Measurements from ENCODE around the gene CFAP20.

Gene CFAP20

GRCh38 chr16:58124601-58124915 is 4.6 kb downstream of the CFAP20 start:
- no peak for DNase-seq (ENCODE audit: low read depth in 2 of 2)

GRCh38 chr16:58123896-58124600 is 5.1 kb downstream of the CFAP20 start:
- no peak for DNase-seq (ENCODE audit: low read depth in 2 of 2)

DNA sequence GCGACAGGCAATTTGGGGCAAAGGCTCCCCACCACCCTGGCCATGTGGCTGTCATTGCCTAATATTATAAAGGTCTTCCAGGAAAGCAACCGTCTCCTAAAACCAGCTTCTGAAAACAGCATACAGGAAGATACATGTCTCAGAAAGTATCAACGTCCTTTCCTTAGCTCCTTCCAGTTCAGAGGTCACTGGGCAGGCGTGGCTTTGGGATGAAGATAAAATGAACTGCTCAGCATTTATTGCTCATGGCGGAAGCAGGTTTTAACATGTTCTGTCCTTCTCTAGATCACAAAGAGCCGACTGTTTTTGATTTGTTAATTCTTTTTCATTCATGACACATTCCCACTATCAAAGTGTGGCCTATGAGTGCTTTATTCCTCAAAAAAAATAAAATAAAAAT is 8.0 kb downstream of the CFAP20 start:
- DNase-seq (ENCODE audit: low read depth in 2 of 2), result no peak

DNA sequence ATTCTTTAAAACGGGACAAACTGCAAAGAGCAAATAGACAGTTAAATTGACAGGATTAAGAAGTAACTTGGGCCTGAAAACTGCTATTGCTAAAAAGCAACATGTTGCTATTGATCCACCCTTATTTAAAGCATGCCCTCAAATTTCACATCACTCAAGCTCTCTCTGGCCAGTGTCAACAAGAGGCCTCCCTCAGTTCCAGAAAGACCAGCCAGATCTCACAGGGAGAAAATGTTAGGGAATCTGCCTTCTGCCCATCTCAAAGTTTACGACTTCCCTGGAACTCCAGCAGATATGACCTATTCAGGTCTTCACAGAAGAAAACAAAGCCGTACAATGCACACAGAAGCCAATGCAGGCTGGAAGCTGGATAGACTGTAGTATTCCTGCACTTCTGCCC is 8.9 kb downstream of the CFAP20 start:
- no peak for DNase-seq (ENCODE audit: low read depth in 2 of 2)

DNA sequence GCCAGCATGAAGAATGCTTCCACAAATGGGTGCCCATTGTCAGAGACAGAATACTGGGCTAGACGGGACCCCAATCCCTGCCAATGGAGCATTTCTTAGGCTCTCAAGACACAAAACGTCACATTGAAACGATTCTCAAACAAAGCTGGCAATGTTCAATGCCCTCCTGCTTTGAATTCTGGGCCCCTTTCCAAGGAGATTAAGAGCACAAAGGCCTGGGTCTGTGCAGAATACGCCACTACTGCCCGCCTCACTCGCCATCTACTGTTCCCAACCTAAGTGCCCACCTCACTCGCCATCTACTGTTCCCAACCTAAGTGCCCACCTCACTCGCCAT is 9.7 kb downstream of the CFAP20 start:
- no peak for DNase-seq (ENCODE audit: low read depth in 2 of 2)

- DNase-seq (ENCODE audit: low read depth in 2 of 2), result no peak
Measured at GRCh38 chr16:58118801-58119508, 10.2 kb downstream of the CFAP20 start.

- no peak for DNase-seq (ENCODE audit: low read depth in 2 of 2)
Measured at GRCh38 chr16:58116529-58116928, 12.7 kb downstream of the CFAP20 start.

GRCh38 chr16:58116081-58116480 is 13.1 kb downstream of the CFAP20 start:
- DNase-seq (ENCODE audit: low read depth in 2 of 2), result no peak

GRCh38 chr16:58114827-58115825 is 14.1 kb downstream of the CFAP20 start:
- no peak for DNase-seq (ENCODE audit: low read depth in 2 of 2)

- DNase-seq (ENCODE audit: low read depth in 2 of 2), result no peak
Measured at GRCh38 chr16:58111302-58111627, 17.9 kb downstream of the CFAP20 start.

GRCh38 chr16:58110571-58111301 is 18.4 kb downstream of the CFAP20 start:
- DNase-seq (ENCODE audit: low read depth in 2 of 2), result no peak

DNA sequence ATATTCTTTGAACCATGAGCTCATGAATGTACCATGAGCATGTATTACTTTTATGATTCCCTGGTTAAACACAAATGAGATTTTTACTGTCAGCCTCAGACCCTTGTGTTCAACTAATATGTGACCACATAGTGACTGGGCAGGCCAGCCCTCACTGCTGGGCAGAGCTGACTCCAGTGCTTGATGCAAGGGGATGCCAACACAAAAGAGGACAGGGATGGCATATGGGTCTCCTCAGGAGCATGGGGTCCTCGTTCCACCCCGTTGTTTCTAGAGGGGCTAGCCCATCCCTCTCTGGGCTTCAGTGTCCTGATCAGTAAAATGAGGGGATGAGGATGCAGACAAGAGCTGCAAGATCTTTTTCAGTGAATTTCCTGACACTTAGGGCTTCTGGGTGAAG is 19.3 kb downstream of the CFAP20 start:
- DNase-seq (ENCODE audit: low read depth in 2 of 2), result no peak

DNA sequence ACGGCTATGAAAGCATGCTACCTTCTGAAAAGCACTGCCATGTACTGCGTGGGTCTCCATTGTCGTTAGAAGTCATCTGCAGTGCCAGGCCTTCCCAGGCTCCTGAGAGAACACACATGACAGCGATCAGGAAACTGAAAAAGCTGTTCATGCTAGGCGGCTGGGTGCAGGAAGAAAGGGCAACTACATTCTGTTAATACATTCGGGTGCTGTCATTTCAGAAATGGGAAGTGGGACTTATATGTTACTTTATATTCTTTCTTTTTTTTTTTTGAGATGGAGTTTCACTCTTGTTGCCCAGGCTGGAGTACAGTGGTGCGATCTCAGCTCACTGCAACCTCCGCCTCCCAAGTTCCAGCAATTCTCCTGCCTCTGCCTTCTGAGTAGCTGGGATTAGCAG is 19.9 kb downstream of the CFAP20 start:
- DNase-seq (ENCODE audit: low read depth in 2 of 2), result no peak

- DNase-seq (ENCODE audit: low read depth in 2 of 2), result no peak
Measured at GRCh38 chr16:58107709-58108108, 21.5 kb downstream of the CFAP20 start.

DNA sequence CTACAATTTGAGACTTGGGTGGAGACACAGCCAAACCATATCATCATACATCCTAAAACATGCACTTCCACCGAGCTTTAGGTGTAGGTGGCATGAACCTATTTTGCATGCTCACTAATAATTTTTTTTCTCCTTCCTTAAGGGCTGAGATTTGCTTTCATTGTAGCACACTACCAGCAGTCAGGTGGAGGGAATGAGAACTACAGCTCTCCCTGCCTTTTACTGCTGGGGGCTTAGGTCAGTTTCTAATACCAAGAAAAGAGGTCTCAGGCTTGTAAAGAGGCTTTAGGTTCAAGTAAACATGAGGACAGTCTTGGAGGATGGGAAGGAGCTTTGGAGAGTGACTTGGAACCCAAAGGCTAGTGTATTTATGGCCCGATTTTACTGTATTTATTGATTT is 22.0 kb downstream of the CFAP20 start:
- DNase-seq (ENCODE audit: low read depth in 2 of 2), result no peak

DNA sequence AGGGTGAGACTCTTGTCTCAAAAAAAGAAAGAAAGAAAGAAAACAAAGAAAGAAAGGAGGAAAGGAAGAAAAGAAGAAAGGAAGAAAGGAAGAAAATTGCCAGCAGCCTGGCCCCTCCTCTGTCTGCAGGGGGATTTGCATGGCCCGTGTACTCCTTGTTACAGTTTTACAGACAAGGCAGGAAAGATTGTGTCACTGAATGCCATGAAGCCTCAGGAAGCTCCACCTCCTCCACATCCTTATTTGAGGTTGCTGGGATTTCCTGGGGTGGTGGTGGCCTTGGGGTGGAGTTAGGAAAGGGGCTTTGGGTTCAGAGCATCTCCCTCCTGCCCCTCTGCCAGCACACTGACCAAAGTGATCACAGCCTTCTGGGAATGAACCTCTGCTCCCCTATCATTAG is 23.6 kb downstream of the CFAP20 start:
- no peak for DNase-seq (ENCODE audit: low read depth in 2 of 2)

GRCh38 chr16:58102665-58103392 is 26.4 kb downstream of the CFAP20 start:
- DNase-seq (ENCODE audit: low read depth in 2 of 2), result no peak

- DNase-seq (ENCODE audit: low read depth in 2 of 2), result no peak
Measured at GRCh38 chr16:58099956-58100300, 29.3 kb downstream of the CFAP20 start.

DNA sequence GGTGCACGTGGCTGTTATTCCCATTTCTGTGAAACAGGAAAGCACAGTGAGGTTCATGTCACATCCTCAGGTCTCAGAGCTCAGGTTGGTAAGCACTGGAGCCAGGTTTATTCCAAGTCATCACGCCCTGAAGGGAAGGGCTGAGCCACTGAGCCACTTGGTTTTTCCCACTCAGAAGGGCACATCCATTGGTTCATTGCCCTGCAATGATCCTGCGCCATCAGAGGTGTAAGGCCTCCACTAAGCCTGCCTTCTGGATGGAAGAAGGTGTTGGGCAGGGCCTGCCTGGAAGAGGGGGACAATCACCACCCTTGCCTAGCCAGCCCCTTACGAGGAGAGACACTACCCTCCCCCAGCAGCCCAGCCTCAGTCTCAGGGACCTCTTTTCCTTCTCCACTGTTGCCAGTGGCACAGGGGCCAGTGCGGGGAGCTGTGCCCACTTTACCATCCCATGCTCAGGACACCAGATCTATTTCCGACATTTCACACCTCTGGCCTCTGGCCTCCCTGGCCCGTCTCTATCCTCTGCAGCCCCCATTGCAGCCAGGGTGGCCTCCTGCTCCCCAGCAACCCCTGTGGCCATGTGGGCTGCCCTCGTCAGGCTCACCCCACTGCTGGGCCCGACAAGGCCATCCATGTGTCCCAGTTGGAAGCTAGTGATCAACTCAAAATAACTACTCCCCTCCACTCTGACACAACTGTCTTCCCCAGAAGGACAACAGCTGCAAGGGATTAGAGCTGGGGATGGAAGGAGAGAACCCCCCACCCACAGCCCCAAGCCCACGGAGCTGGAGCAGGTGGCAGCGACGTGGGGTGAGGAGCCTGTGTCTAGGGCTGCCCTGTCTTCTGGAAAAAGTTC is 29.9 kb downstream of the CFAP20 start:
- DNase-seq (ENCODE audit: low read depth in 2 of 2), result no peak

All from stimulated activated CD8-positive, alpha-beta memory T cell treated with anti-CD3 and anti-CD28 coated beads, Interleukin-2, amount 100 ng/mL, for 1 hour (primary cell).